Smooth muscle cell (in vitro differentiated cells): Measurements from ENCODE around the gene KRTAP19-7. TPM values are rescaled to one million over a fixed set of nuclear protein-coding genes. Genes with fewer than 3 reads are reported as not detected.

ENCODE experiments used
- DNase-seq: peaks from one replicate; lab custom pipeline; 2025; ENCODE audit not compliant: unreplicated experiment; lab: John Stamatoyannopoulos, UW
- H2AFZ ChIP-seq: fragments of 200-600 bp; sonication (generic); 2 replicates; pipeline ENCODE4 v1.6.0; 2016; ENCODE audit warnings: antibody characterized with exemption, low read depth, mild to moderate bottlenecking
- H3F3A ChIP-seq: fragments of 200-600 bp; sonication (generic); 2 replicates; pipeline ENCODE4 v1.6.0; 2017; ENCODE audit warnings: antibody characterized with exemption, low read depth
- H3K27ac ChIP-seq: fragments of 200-600 bp; sonication (generic); 2 replicates; pipeline ENCODE4 v1.5.1; 2016; ENCODE audit warnings: low read depth, mild to moderate bottlenecking
- H3K27me3 ChIP-seq: fragments of 200-600 bp; sonication (generic); 2 replicates; pipeline ENCODE4 v1.6.1; 2016; ENCODE audit warnings: low read depth, mild to moderate bottlenecking
- H3K36me3 ChIP-seq: fragments of 200-600 bp; sonication (generic); 2 replicates; pipeline ENCODE4 v1.5.1; 2016; ENCODE audit warnings: low read depth
- H3K4me1 ChIP-seq: fragments of 200-600 bp; sonication (generic); 2 replicates; pipeline ENCODE4 v1.5.1; 2016; ENCODE audit warnings: low read depth
- H3K4me2 ChIP-seq: fragments of 200-600 bp; sonication (generic); 2 replicates; pipeline ENCODE4 v1.6.0; 2016; ENCODE audit warnings: mild to moderate bottlenecking
- H3K4me3 ChIP-seq: fragments of 200-600 bp; sonication (generic); 2 replicates; pipeline ENCODE4 v1.5.1; 2016; ENCODE audit warnings: mild to moderate bottlenecking
- H3K79me2 ChIP-seq: fragments of 200-600 bp; sonication (generic); 2 replicates; pipeline ENCODE4 v1.6.0; 2016; ENCODE audit warnings: low read depth, mild to moderate bottlenecking
- H3K9ac ChIP-seq: fragments of 200-600 bp; sonication (generic); 2 replicates; pipeline ENCODE4 v1.6.0; 2016; ENCODE audit warnings: low read depth
- H3K9me3 ChIP-seq: fragments of 200-600 bp; sonication (generic); replicated peaks from 2 replicates; pipeline ENCODE4 v1.5.1; 2016; ENCODE audit warnings: low read depth
- H4K20me1 ChIP-seq: fragments of 200-600 bp; sonication (generic); 2 replicates; pipeline ENCODE4 v1.6.0; 2016; ENCODE audit warnings: low read depth
- CTCF ChIP-seq: fragments of 200-600 bp; sonication (generic); IDR thresholded peaks from 2 replicates; pipeline ENCODE4 v1.5.1; 2017; ENCODE audit warnings: borderline replicate concordance, mild to moderate bottlenecking, antibody characterized with exemption; ENCODE audit not compliant: insufficient read depth, poor library complexity, severe bottlenecking
- WGBS: methylation state at CpG from one replicate; pipeline ENCODE4 v1.1.7; 2016; ENCODE audit warnings: low lambda C conversion rate; 5-methylcytosine and 5-hydroxymethylcytosine counted together
- polyA plus RNA-seq: library from polyadenylated mRNA; unstranded; fragments of >200 nt; fragmentation: Nextera tagmentation; extraction: Ambion mirVana; gene quantifications from 2 replicates; pipeline ENCODE4 v1.2.1, GENCODE V29; 2016
- total RNA-seq: library from RNA; depleted of rRNA; stranded (reverse); fragments of >200 nt; gene quantifications from 2 replicates; pipeline ENCODE4 v1.2.3, GENCODE V29; 2014

KRTAP19-7 gene
- total and polyA plus RNA-seq, 2 experiments from 2014 or later: not detected

- no peak within 1 kb of the TSS for H3K4me2 ChIP-seq
- no peaks in the 10 kb centered on the region for H3K79me2 ChIP-seq
- no peaks in the 10 kb centered on the region for H3K4me1 ChIP-seq
- no peak for TF ChIP-seq CTCF
- no peak for DNase-seq
- no peak within 1 kb of the TSS for H2AFZ ChIP-seq
- H3F3A ChIP-seq: no peaks in the 10 kb centered on the region
- no peak within 1 kb of the TSS for H3K27ac ChIP-seq
- no peaks in the 10 kb centered on the region for H3K27me3 ChIP-seq
- no peaks in the 10 kb centered on the region for H3K36me3 ChIP-seq
- 84% methylated on average over 4 of the region's 4 CpGs for WGBS
- H4K20me1 ChIP-seq: no peaks in the 10 kb centered on the region
- H3K9me3 ChIP-seq: no peaks in the 10 kb centered on the region
- no peak within 1 kb of the TSS for H3K4me3 ChIP-seq
- H3K9ac ChIP-seq: no peak within 1 kb of the TSS
These were observed 31.0 kb upstream of the KRTAP19-7 start, which contains the start of gene KRTAP6-3 for GRCh38 chr21:30592140-30592539. Gene KRTAP6-3 (plus strand): TSS chr21:30592440. CDS start chr21:30592446, 6 bp downstream.

GRCh38 chr21:30590297-30590696 is 29.2 kb upstream of the KRTAP19-7 start, which contains the start of gene KRTAP22-2:
Gene KRTAP22-2 (minus strand): TSS chr21:30590397.
- Histone ChIP-seq H3K27me3 (no peaks in the 10 kb centered on the region), H3K36me3 (no peaks in the 10 kb centered on the region), H3K9ac (no peak within 1 kb of the TSS), H3K9me3 (no peaks in the 10 kb centered on the region), H3K4me3 (no peak within 1 kb of the TSS), H3K4me2 (no peak within 1 kb of the TSS), H3K4me1 (no peaks in the 10 kb centered on the region), H3F3A (no peaks in the 10 kb centered on the region), H3K27ac (no peak within 1 kb of the TSS), H3K79me2 (no peaks in the 10 kb centered on the region), H4K20me1 (no peaks in the 10 kb centered on the region), H2AFZ (no peak within 1 kb of the TSS)
- no peak for DNase-seq
- TF ChIP-seq CTCF: no peak

- Histone ChIP-seq H3K9me3 (no peaks in the 10 kb centered on the region), H3F3A (no peaks in the 10 kb centered on the region), H3K27ac (no peak overlapping the region), H2AFZ (no peak overlapping the region), H3K4me2 (no peak overlapping the region), H4K20me1 (no peaks in the 10 kb centered on the region), H3K9ac (no peak overlapping the region), H3K36me3 (no peaks in the 10 kb centered on the region), H3K4me1 (no peaks in the 10 kb centered on the region), H3K27me3 (no peaks in the 10 kb centered on the region), H3K4me3 (no peak overlapping the region), H3K79me2 (no peaks in the 10 kb centered on the region)
- no peak for TF ChIP-seq CTCF
- WGBS: 71% methylated on average over 1 of the region's 1 CpG
- DNase-seq: no peak
These were observed 21.8 kb upstream of the KRTAP19-7 start for GRCh38 chr21:30582870-30583269.

- Histone ChIP-seq H3K36me3 (no peaks in the 10 kb centered on the region), H3K9me3 (no peaks in the 10 kb centered on the region), H3K9ac (no peak overlapping the region), H3K79me2 (no peaks in the 10 kb centered on the region), H3K4me3 (no peak overlapping the region), H4K20me1 (no peaks in the 10 kb centered on the region), H3K27me3 (no peaks in the 10 kb centered on the region), H2AFZ (no peak overlapping the region), H3K4me2 (no peak overlapping the region), H3F3A (no peaks in the 10 kb centered on the region), H3K4me1 (no peaks in the 10 kb centered on the region), H3K27ac (no peak overlapping the region)
- 75% methylated on average over 3 of the region's 3 CpGs for WGBS
- TF ChIP-seq CTCF: no peak
- DNase-seq: no peak
These were observed 19.0 kb upstream of the KRTAP19-7 start for GRCh38 chr21:30580132-30580531.
